Pancreas (tissue), 10 donors: ENCODE results near the gene ARHGAP31. TPM values are rescaled to one million over a fixed set of nuclear protein-coding genes. Genes with fewer than 3 reads are reported as not detected.

Source experiments
- ATAC-seq, 4 donors: fragments of 200-7000 bp; cut with Tn5 transposase; one replicate each; pipeline versions ENCODE4 v1.8.0 to v1.9.1; 2020; ENCODE audit warnings: mild to moderate bottlenecking in 4 of 4, moderate library complexity in 4 of 4
- DNase-seq, 6 donors: peaks; one replicate each; pipeline ENCODE4 v3.0.0-alpha.2; 2020
- FAIRE-seq: peaks from 2 replicates; lab custom pipeline; 2012; peaks lifted over from hg19 to GRCh38; lab: Jason Lieb, UNC
- H3K27ac ChIP-seq, 4 donors: fragments of 200-600 bp; sonication (generic); 1 replicate in 3 of 4; 2 replicates in 1 of 4; pipeline versions ENCODE4 v1.5.0 to v1.8.0; 2020
- H3K27me3 ChIP-seq, 4 donors: fragments of 200-600 bp; one replicate each; pipeline ENCODE4 v1.8.0; 2021
- H3K36me3 ChIP-seq, 3 donors: fragments of 200-600 bp; sonication (generic) in 1 of 3; one replicate each; pipeline versions ENCODE4 v1.5.0 to v1.8.0; 2020 to 2021
- H3K4me1 ChIP-seq, 3 donors: fragments of 200-600 bp; one replicate each; pipeline ENCODE4 v1.8.0; 2021
- H3K4me3 ChIP-seq, 4 donors: fragments of 200-600 bp; sonication (generic) in 2 of 4; one replicate each; pipeline versions ENCODE4 v1.5.0 to v1.8.0; 2020 to 2021
- H3K9me3 ChIP-seq, 4 donors: fragments of 200-600 bp; one replicate each; pipeline ENCODE4 v1.8.0; 2021
- WGBS, 2 donors: extraction: QIAGEN DNeasy Blood & Tissue Kit; methylation state at CpG; one replicate each; pipeline ENCODE4 v1.1.7; 2013; 5-methylcytosine and 5-hydroxymethylcytosine counted together
- intact Hi-C, 3 donors: fragments of 100-400 bp; cut with DNase I; formaldehyde crosslinking; loops; one replicate each; pipeline versions ENCODE4 v1.11.1 to v1.14.2; 2022
- polyA plus RNA-seq, 2 donors: library from polyadenylated mRNA; stranded (reverse); fragments of 200-250 nt; gene quantifications; one replicate each; pipeline ENCODE4 v1.2.3, GENCODE V29; 2013
- total RNA-seq, 6 donors: library from RNA; stranded (reverse); fragmentation: NEBNext Ultra II Directional in 4 of 6; extraction: Animal tissue kit (Norgen Biotek cat#: 25700) in 4 of 6; gene quantifications; one replicate each; pipeline versions ENCODE4 v1.2.1 to v1.2.4, GENCODE V29; 2021 to 2023
- TF ChIP-seq, protein P1 (sequence below), 4 donors: fragments of 200-600 bp; sonication (generic) in 3 of 4; IDR thresholded peaks; one replicate each; pipeline versions ENCODE4 v1.5.0 to v1.8.0; 2021; ENCODE audit warnings: antibody characterized with exemption in 4 of 4
- donor health status: healthy with polysubstance abuse.
- donor health status: DM: no; HTN: no; CAD: no; lungs with moderate emphysema.
- donor health status: DM: no; HTN: no; CAD: no.
- donor health status: control.
- donor health status: control.
- donor health status: Bipolar disorder and iron deficiency.
- donor health status: DM: yes; HTN: yes; CAD: no.
- donor health status: DM: no; HTN: no; CAD: no.
- donor health status: DM: no; HTN: no; CAD: no.
- donor health status: DM: yes; HTN: yes; CAD: no.

The ARHGAP31 gene, protein sequence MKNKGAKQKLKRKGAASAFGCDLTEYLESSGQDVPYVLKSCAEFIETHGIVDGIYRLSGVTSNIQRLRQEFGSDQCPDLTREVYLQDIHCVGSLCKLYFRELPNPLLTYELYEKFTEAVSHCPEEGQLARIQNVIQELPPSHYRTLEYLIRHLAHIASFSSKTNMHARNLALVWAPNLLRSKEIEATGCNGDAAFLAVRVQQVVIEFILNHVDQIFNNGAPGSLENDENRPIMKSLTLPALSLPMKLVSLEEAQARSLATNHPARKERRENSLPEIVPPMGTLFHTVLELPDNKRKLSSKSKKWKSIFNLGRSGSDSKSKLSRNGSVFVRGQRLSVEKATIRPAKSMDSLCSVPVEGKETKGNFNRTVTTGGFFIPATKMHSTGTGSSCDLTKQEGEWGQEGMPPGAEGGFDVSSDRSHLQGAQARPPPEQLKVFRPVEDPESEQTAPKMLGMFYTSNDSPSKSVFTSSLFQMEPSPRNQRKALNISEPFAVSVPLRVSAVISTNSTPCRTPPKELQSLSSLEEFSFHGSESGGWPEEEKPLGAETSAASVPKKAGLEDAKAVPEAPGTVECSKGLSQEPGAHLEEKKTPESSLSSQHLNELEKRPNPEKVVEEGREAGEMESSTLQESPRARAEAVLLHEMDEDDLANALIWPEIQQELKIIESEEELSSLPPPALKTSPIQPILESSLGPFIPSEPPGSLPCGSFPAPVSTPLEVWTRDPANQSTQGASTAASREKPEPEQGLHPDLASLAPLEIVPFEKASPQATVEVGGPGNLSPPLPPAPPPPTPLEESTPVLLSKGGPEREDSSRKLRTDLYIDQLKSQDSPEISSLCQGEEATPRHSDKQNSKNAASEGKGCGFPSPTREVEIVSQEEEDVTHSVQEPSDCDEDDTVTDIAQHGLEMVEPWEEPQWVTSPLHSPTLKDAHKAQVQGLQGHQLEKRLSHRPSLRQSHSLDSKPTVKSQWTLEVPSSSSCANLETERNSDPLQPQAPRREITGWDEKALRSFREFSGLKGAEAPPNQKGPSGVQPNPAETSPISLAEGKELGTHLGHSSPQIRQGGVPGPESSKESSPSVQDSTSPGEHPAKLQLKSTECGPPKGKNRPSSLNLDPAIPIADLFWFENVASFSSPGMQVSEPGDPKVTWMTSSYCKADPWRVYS (N-terminal part only)
- total RNA-seq (1 to 10 TPM; 2.6 to 8.3 (median 3.5) TPM), polyA plus RNA-seq (1 to 10 TPM; 1.5 TPM)

DNA sequence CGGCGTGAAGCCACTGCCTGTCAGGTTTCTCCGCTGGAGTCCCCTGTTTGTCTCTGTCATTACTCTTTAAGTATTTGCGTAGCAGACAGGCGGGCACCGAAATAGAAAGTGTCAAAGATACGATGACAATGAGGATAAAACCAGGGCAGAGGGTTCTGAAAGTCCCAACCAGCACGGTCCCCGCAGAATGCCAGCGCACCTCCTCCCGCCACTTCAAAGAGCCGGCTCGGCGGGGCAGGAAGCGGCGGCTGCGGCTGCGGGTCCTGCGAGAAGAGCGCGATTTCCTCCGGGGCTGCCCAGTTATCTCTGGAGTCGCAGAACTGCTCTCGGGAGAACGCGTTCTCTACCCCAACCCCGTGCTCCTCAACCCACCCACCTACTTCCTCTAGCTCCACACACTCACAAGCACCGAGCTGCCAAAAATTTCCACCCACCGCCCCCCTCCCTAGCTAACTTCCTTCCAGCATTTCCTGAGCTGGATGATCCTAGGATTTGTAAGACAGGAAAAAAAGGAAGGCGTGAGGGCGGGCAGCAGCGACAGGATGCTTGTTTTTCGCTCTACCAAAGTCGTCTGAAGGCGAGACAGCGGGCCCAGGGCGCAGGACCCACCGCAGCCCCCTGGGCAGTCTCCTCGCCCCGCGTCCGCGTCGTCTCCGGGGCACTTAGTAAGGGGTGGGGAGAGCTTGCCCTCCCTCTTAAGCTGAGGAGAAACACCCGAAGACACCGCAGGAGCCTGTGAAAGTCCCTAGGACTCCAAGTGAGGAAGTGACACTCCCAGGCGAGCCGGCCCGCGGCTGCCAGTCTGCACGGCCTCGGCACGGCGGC is at the start of gene ARHGAP31:
Gene ARHGAP31 (plus strand): TSS at position 513 of the 825 bp plus-strand sequence. CDS start 522 bp downstream, outside the sequence.
- TF ChIP-seq, protein P1, sequence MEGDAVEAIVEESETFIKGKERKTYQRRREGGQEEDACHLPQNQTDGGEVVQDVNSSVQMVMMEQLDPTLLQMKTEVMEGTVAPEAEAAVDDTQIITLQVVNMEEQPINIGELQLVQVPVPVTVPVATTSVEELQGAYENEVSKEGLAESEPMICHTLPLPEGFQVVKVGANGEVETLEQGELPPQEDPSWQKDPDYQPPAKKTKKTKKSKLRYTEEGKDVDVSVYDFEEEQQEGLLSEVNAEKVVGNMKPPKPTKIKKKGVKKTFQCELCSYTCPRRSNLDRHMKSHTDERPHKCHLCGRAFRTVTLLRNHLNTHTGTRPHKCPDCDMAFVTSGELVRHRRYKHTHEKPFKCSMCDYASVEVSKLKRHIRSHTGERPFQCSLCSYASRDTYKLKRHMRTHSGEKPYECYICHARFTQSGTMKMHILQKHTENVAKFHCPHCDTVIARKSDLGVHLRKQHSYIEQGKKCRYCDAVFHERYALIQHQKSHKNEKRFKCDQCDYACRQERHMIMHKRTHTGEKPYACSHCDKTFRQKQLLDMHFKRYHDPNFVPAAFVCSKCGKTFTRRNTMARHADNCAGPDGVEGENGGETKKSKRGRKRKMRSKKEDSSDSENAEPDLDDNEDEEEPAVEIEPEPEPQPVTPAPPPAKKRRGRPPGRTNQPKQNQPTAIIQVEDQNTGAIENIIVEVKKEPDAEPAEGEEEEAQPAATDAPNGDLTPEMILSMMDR (IDR thresholded peaks at IDR 0.05), result no peak
- peak; percentile 30 to 83 (median 54) for DNase-seq
- H3K27ac ChIP-seq, result peak within 1 kb of the TSS; percentile 53 to 83 (median 69)
- intact Hi-C loops, result no loop called here
- H3K36me3 ChIP-seq, result no peaks in the 10 kb centered on the region
- FAIRE-seq, result no peak
- peaks cover 0 to 8% (median 5%) of the 10 kb centered on the region in 3 donors for H3K4me1 ChIP-seq
- H3K27me3 ChIP-seq, result no peaks in the 10 kb centered on the region
- no peaks in the 10 kb centered on the region for H3K9me3 ChIP-seq
- peak; percentile 75 to 89 (median 88) for ATAC-seq
- WGBS, 2 donors, result 0% methylated on average over 51 to 55 of the region's 55 CpGs
- H3K4me3 ChIP-seq, result peak within 1 kb of the TSS; percentile 53 to 77 (median 63)

DNA sequence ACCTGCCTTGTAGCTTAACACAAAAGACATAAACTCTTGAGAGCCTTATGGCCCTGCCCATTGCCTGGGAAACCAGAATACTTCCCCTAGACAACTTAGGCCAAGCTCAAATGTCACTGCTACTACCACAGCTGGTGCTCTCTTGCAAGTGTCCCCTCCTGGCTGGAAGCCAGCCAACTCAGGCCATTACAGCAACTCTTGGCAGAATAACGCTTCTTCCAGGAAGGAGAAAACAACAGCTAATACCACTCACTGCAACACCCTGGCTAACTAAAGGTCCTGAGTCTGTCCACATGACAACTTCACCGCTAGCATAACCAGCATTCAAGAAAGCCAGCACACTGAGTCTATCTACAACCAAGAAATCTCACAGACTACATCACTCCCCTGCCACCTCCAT is 48.4 kb upstream of the ARHGAP31 start:
- H3K27ac ChIP-seq, result no peak overlapping the region
- intact Hi-C loops, result loop anchor here in 1 of 3 donors (10.0 kb wide), 1 partner anchor 101 kb away; the partner anchor contains the start of gene TEX55
- WGBS, 2 donors, result 62 to 66% methylated on average over 2 of the region's 2 CpGs

DNA sequence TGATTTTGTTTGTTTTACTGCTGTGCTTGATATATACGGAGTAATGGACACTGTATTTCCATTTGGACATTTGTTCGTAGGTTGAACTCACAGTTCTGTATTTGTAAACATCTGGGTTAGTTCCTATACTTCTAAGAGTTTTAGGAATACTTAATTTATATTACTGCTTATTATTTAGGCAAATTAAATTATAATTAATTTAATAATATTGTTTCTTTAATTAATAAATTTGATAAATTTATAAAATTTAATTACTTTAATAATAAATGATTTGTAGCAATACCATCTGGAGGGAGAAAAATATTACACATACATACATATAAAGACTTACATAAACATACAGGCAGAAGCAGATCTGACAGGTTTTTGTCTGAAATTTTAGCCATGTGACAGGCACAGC is 39.0 kb upstream of the ARHGAP31 start:
- intact Hi-C loops, result no loop called here
- WGBS, 2 donors, result 90 to 91% methylated on average over 2 of the region's 2 CpGs

More for the DNA sequence above, 48.4 kb upstream of the ARHGAP31 start:
- H3K4me1 ChIP-seq, result peaks cover 0 to 5% (median 5%) of the 10 kb centered on the region in 3 donors
- H3K36me3 ChIP-seq, result no peaks in the 10 kb centered on the region
- peak in 4 of 6 donors; percentile 43 to 74 (median 51) for DNase-seq
- no peaks in the 10 kb centered on the region for H3K27me3 ChIP-seq
- H3K9me3 ChIP-seq, result no peaks in the 10 kb centered on the region
- no peak for FAIRE-seq
- peak in 1 of 4 donors; percentile 12 for ATAC-seq
- no peak overlapping the region for H3K4me3 ChIP-seq
- TF ChIP-seq, protein P1 (IDR thresholded peaks at IDR 0.05), result no peak

More for the DNA sequence above, 39.0 kb upstream of the ARHGAP31 start:
- Histone ChIP-seq H3K4me3 (no peak overlapping the region), H3K4me1 (no peaks in the 10 kb centered on the region), H3K27ac (no peak overlapping the region), H3K27me3 (no peaks in the 10 kb centered on the region), H3K36me3 (no peaks in the 10 kb centered on the region), H3K9me3 (no peaks in the 10 kb centered on the region)
- ATAC-seq (no peak), FAIRE-seq (peak; percentile 81), DNase-seq (no peak)
- TF ChIP-seq, protein P1 (IDR thresholded peaks at IDR 0.05), result no peak
